SK-N-SH (cell line): Measurements from ENCODE around the gene GRIK1. TPM values are rescaled to one million over a fixed set of nuclear protein-coding genes. Genes with fewer than 3 reads are reported as not detected.

Experiments
- CTCF ChIA-PET: fragments of 300-600, 350-600 bp; formaldehyde crosslinking; extraction: SDS; loops from one replicate; lab custom pipeline; 2021; lab: Yijun Ruan, JAX
- POLR2A ChIA-PET: fragments of 350-600 bp; sonication (Branson Sonifier 250); formaldehyde crosslinking; extraction: SDS; loops from one replicate; lab custom pipeline; 2020; ENCODE audit warnings: antibody characterized with exemption, inconsistent platforms; lab: Yijun Ruan, JAX
- DNase-seq: peaks from one replicate; pipeline ENCODE4 v3.0.0; 2012
- H2AFZ ChIP-seq: fragments of 200-600 bp; sonication (generic); 2 replicates; pipeline ENCODE4 v1.8.1; 2016; ENCODE audit warnings: antibody characterized with exemption, mild to moderate bottlenecking, low read depth
- H3F3A ChIP-seq: fragments of 200-600 bp; sonication (generic); replicated peaks from 2 replicates; pipeline ENCODE3; 2016; ENCODE audit warnings: antibody characterized with exemption, mild to moderate bottlenecking; ENCODE audit not compliant: insufficient read depth
- H3K27ac ChIP-seq, 2 experiments: fragments of 200-500 bp in 1 of 2; fragments of 200-600 bp in 1 of 2; sonication (Bioruptor generic) in 1 of 2; sonication (generic), shearing (Covaris generic) in 1 of 2; 2 replicates each; pipeline versions ENCODE4 v1.5.1 to v1.6.1; 2014 to 2016; ENCODE audit warnings: low read depth in 2 of 2, inconsistent platforms in 1 of 2, low read length in 1 of 2, mild to moderate bottlenecking in 1 of 2, mixed read lengths in 1 of 2
- H3K27me3 ChIP-seq: fragments of 200-600 bp; sonication (generic), shearing (Covaris generic); 2 replicates; pipeline ENCODE4 v1.6.1; 2016; ENCODE audit warnings: mixed run types; ENCODE audit not compliant: insufficient read depth
- H3K36me3 ChIP-seq, 2 experiments: fragments of 200-500 bp in 1 of 2; fragments of 200-600 bp in 1 of 2; sonication (Bioruptor generic) in 1 of 2; sonication (generic) in 1 of 2; replicated peaks in 1 of 2; 2 replicates each; pipeline versions ENCODE3 to v1.5.1; 2014 to 2016; ENCODE audit warnings: low read length in 1 of 2, mild to moderate bottlenecking in 1 of 2; ENCODE audit not compliant: insufficient read depth in 2 of 2, control insufficient read depth in 1 of 2
- H3K4me1 ChIP-seq, 2 experiments: fragments of 200-500 bp in 1 of 2; fragments of 200-600 bp in 1 of 2; sonication (Bioruptor generic) in 1 of 2; sonication (generic), shearing (Covaris generic) in 1 of 2; 2 replicates each; pipeline versions ENCODE4 v1.5.1 to v1.6.1; 2014 to 2016; ENCODE audit warnings: low read depth in 1 of 2, low read length in 1 of 2, mixed run types in 1 of 2; ENCODE audit not compliant: insufficient read depth in 2 of 2, control insufficient read depth in 1 of 2
- H3K4me2 ChIP-seq: fragments of 200-600 bp; sonication (generic), shearing (Covaris generic); 2 replicates; pipeline ENCODE4 v1.6.1; 2017; ENCODE audit warnings: mixed run types
- H3K4me3 ChIP-seq, 2 experiments: fragments of 200-500 bp in 1 of 2; fragments of 200-600 bp in 1 of 2; sonication (Bioruptor generic) in 1 of 2; sonication (generic), shearing (Covaris generic) in 1 of 2; 2 replicates each; pipeline versions ENCODE4 v1.5.1 to v1.8.1; 2014 to 2016; ENCODE audit warnings: low read depth in 2 of 2, inconsistent platforms in 1 of 2, low read length in 1 of 2, mild to moderate bottlenecking in 1 of 2, mixed read lengths in 1 of 2, moderate library complexity in 1 of 2
- H3K79me2 ChIP-seq: fragments of 200-600 bp; sonication (generic); 2 replicates; pipeline ENCODE4 v1.8.1; 2017; ENCODE audit warnings: mild to moderate bottlenecking; ENCODE audit not compliant: insufficient read depth
- H3K9ac ChIP-seq: fragments of 200-600 bp; sonication (generic); 2 replicates; pipeline ENCODE4 v1.6.1; 2017; ENCODE audit warnings: mixed run types
- H3K9me2 ChIP-seq: fragments of 200-600 bp; sonication (generic); 2 replicates; pipeline ENCODE4 v1.6.1; 2017; ENCODE audit warnings: mixed run types
- H3K9me3 ChIP-seq: fragments of 200-600 bp; sonication (generic); 2 replicates; pipeline ENCODE4 v1.6.1; 2017; ENCODE audit warnings: mixed run types, mild to moderate bottlenecking, moderate library complexity
- H4K20me1 ChIP-seq: fragments of 200-600 bp; sonication (generic); 2 replicates; pipeline ENCODE4 v1.6.1; 2017; ENCODE audit warnings: mild to moderate bottlenecking, mixed run types; ENCODE audit not compliant: insufficient read depth
- CHD2 ChIP-seq: fragments of 150-350 bp; IDR thresholded peaks from 2 replicates; pipeline ENCODE4 v1.6.1; 2018; ENCODE audit warnings: low read length; ENCODE audit not compliant: partially characterized antibody
- EP300 ChIP-seq, 2 experiments: IDR thresholded peaks; 2 replicates each; pipeline versions ENCODE4 v1.4.0 to v1.6.1; 2012; ENCODE audit warnings: borderline replicate concordance in 1 of 2, low read depth in 1 of 2, low read length in 1 of 2
- FOSL2 ChIP-seq: IDR thresholded peaks from 2 replicates; pipeline ENCODE4 v1.4.0; 2012; ENCODE audit warnings: low read depth, mild to moderate bottlenecking, moderate library complexity, borderline replicate concordance
- FOXM1 ChIP-seq: IDR thresholded peaks from 2 replicates; pipeline ENCODE4 v1.4.0; 2012; ENCODE audit warnings: low read depth, mild to moderate bottlenecking
- GABPA ChIP-seq: IDR thresholded peaks from 2 replicates; pipeline ENCODE4 v1.4.0; 2012; ENCODE audit warnings: low read depth, mild to moderate bottlenecking
- GATA2 ChIP-seq: sonication (generic); formaldehyde crosslinking; IDR thresholded peaks from 2 replicates; pipeline ENCODE4 v1.5.0; 2020; ENCODE audit warnings: mild to moderate bottlenecking, missing genetic modification reagents
- JUND ChIP-seq: IDR thresholded peaks from 2 replicates; pipeline ENCODE4 v1.4.0; 2012
- MXI1 ChIP-seq: IDR thresholded peaks from 2 replicates; pipeline ENCODE4 v1.6.1; 2012; ENCODE audit warnings: mild to moderate bottlenecking, low read depth, low read length, improper control_type of control experiment
- POLR2AphosphoS5 ChIP-seq: IDR thresholded peaks from 2 replicates; pipeline ENCODE4 v1.6.1; 2012; ENCODE audit warnings: low read depth, low read length
- SMC3 ChIP-seq: IDR thresholded peaks from 2 replicates; pipeline ENCODE4 v1.6.1; 2012; ENCODE audit warnings: low read depth, low read length, improper control_type of control experiment
- TEAD4 ChIP-seq: IDR thresholded peaks from 2 replicates; pipeline ENCODE4 v1.4.0; 2012; ENCODE audit warnings: mild to moderate bottlenecking, borderline replicate concordance; ENCODE audit not compliant: insufficient read depth
- YY1 ChIP-seq: IDR thresholded peaks from 2 replicates; pipeline ENCODE4 v1.4.0; 2012; ENCODE audit warnings: low read depth, mild to moderate bottlenecking
- WGBS: methylation state at CpG from one replicate; pipeline ENCODE4 v1.1.6; 2017; ENCODE audit warnings: low lambda C conversion rate; 5-methylcytosine and 5-hydroxymethylcytosine counted together
- polyA plus RNA-seq, 3 experiments: library from polyadenylated mRNA; depleted of rRNA; stranded (reverse); fragments of >200 nt; gene quantifications; 2 replicates each; pipeline ENCODE4 v1.2.3, GENCODE V29; 2012
- TF ChIP-seq, protein P1 (sequence below): IDR thresholded peaks from 2 replicates; pipeline ENCODE4; 2012
- TF ChIP-seq, protein P2 (sequence below): fragments of 150-350 bp; IDR thresholded peaks from 2 replicates; pipeline ENCODE4 v1.6.1; 2017; ENCODE audit warnings: antibody characterized with exemption, low read length, low read depth, borderline replicate concordance
- TF ChIP-seq, protein P3 (sequence below): IDR thresholded peaks from 2 replicates; pipeline ENCODE4 v1.4.0; 2012; ENCODE audit warnings: low read depth, borderline replicate concordance
- TF ChIP-seq, protein P4 (sequence below): fragments of 200-600 bp; sonication (generic); IDR thresholded peaks from 2 replicates; pipeline ENCODE4 v1.6.1; 2017; ENCODE audit warnings: antibody characterized with exemption, mild to moderate bottlenecking, moderate library complexity

The GRIK1 gene
- polyA plus RNA-seq, 1 of the 3 experiments (the other 2 are of a cell fraction) = not detected

DNA sequence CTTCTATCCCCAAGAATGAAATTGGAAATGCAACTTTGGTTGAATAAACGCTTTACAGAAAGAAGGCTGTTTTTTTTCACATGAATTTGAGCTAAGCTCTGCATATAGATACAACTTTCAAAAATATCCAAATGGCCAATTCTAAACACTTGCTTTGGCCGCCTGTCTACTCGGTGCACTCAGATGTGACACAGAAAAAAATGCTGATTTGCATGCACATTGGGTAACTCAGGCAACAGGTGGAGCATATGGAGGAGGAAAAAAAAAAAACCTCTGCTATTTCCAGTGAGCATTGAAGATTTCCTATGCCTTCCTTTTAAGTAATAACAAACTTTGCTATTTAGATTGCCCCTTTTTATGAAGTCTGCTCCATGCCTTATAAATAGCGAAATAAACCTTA, 262.5 kb downstream of the GRIK1 start:
- WGBS = 61% methylated on average over 4 of the region's 4 CpGs
- H3K27me3 ChIP-seq = no peaks in the 10 kb centered on the region
- no peaks in the 10 kb centered on the region for H4K20me1 ChIP-seq
- H3K9me3 ChIP-seq = no peaks in the 10 kb centered on the region
- no peak overlapping the region for H3K27ac ChIP-seq
- H3K9ac ChIP-seq = no peak overlapping the region
- ChIA-PET CTCF (no interaction called here), POLR2A (no interaction called here)
- H3K9me2 ChIP-seq = no peaks in the 10 kb centered on the region
- no peaks in the 10 kb centered on the region for H3K79me2 ChIP-seq
- no peaks in the 10 kb centered on the region for H3F3A ChIP-seq
- TF ChIP-seq MXI1 = no peak
- no peak for TF ChIP-seq GATA2 (CRISPR knock-in tag)
- no peak for TF ChIP-seq CHD2
- TF ChIP-seq SMC3 = no peak
- TF ChIP-seq EP300 (IDR thresholded peaks at IDR 0.05; ENCODE audit: borderline replicate concordance in 1 of 2, low read depth in 1 of 2, low read length in 1 of 2) = no peak
- TF ChIP-seq FOXM1 = no peak
- no peak for TF ChIP-seq TEAD4
- no peak for TF ChIP-seq GABPA
- H3K36me3 ChIP-seq = no peaks in the 10 kb centered on the region
- H3K4me3 ChIP-seq = no peak overlapping the region
- H3K4me2 ChIP-seq = no peak overlapping the region
- no peaks in the 10 kb centered on the region for H3K4me1 ChIP-seq
- DNase-seq = no peak
- no peak overlapping the region for H2AFZ ChIP-seq

DNA sequence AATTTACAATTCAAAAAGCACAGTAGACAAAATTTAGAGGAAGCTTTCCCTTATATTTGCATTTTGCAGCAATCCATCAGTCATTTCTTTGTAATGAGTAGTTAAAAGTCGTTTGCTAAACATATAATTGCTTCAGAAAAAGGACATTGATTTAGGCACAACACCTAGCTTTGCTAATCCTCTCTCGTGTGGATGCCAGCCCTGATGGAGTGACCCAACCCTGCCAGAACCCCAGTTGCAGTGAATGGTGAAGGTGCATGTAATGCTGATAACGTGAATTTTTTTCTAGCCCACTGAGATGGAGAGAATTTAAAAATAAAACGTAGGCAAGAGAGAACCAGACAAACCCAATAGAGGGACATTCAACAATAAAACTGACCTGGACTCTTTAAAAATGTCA, 263.4 kb downstream of the GRIK1 start:
- no peak overlapping the region for H3K4me2 ChIP-seq
- DNase-seq = no peak
- no peak overlapping the region for H2AFZ ChIP-seq
- no peaks in the 10 kb centered on the region for H3K9me3 ChIP-seq
- no peaks in the 10 kb centered on the region for H3K79me2 ChIP-seq
- no peaks in the 10 kb centered on the region for H4K20me1 ChIP-seq
- H3K9me2 ChIP-seq = no peaks in the 10 kb centered on the region
- H3K9ac ChIP-seq = no peak overlapping the region
- no peaks in the 10 kb centered on the region for H3K4me1 ChIP-seq
- H3K27ac ChIP-seq = no peak overlapping the region
- ChIA-PET CTCF (interaction anchor here (0.7 kb wide), 1 partner anchor 521 kb away, joined by 3 read pairs; no protein-coding TSS in a partner anchor), POLR2A (no interaction called here)
- WGBS = 16% methylated on average over 4 of the region's 4 CpGs
- no peaks in the 10 kb centered on the region for H3K27me3 ChIP-seq
- H3K4me3 ChIP-seq = no peak overlapping the region
- H3F3A ChIP-seq = no peaks in the 10 kb centered on the region
- H3K36me3 ChIP-seq = no peaks in the 10 kb centered on the region
- TF ChIP-seq JUND = no peak
- TF ChIP-seq MXI1 = no peak
- no peak for TF ChIP-seq TEAD4
- TF ChIP-seq SMC3 = no peak

DNA sequence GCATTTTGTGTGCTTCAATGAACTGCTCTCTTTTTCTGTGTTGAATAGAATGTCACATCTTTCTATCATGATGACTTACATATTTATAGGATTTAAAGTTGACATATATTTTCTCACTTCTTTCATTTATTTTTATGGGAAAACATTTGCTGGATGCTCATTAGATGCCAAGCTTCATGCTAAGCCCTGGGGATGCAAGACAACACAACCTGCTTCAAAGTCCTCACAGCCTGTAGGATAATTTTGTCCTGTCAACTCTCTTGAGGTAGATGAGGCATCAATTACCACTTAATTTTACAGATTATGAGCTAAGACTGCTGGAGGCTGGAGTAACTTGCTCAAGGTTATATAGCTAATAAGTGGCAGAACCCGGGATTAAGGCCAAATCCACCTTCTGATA, 264.3 kb downstream of the GRIK1 start:
- Histone ChIP-seq H3K9ac (no peak overlapping the region), H3F3A (no peaks in the 10 kb centered on the region), H4K20me1 (no peaks in the 10 kb centered on the region), H3K27ac (no peak overlapping the region), H3K4me3 (no peak overlapping the region), H3K4me1 (no peaks in the 10 kb centered on the region), H3K9me3 (no peaks in the 10 kb centered on the region), H3K4me2 (no peak overlapping the region), H2AFZ (no peak overlapping the region), H3K79me2 (no peaks in the 10 kb centered on the region), H3K27me3 (no peaks in the 10 kb centered on the region)
- ChIA-PET POLR2A (no interaction called here), CTCF (no interaction called here)
- 27% methylated on average over 1 of the region's 1 CpG for WGBS
- no peak for DNase-seq
- TF ChIP-seq, protein P1, sequence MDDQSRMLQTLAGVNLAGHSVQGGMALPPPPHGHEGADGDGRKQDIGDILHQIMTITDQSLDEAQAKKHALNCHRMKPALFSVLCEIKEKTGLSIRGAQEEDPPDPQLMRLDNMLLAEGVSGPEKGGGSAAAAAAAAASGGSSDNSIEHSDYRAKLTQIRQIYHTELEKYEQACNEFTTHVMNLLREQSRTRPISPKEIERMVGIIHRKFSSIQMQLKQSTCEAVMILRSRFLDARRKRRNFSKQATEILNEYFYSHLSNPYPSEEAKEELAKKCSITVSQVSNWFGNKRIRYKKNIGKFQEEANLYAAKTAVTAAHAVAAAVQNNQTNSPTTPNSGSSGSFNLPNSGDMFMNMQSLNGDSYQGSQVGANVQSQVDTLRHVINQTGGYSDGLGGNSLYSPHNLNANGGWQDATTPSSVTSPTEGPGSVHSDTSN = no peak
- TF ChIP-seq, protein P2, sequence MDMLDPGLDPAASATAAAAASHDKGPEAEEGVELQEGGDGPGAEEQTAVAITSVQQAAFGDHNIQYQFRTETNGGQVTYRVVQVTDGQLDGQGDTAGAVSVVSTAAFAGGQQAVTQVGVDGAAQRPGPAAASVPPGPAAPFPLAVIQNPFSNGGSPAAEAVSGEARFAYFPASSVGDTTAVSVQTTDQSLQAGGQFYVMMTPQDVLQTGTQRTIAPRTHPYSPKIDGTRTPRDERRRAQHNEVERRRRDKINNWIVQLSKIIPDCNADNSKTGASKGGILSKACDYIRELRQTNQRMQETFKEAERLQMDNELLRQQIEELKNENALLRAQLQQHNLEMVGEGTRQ = no peak
- TF ChIP-seq, protein P3, sequence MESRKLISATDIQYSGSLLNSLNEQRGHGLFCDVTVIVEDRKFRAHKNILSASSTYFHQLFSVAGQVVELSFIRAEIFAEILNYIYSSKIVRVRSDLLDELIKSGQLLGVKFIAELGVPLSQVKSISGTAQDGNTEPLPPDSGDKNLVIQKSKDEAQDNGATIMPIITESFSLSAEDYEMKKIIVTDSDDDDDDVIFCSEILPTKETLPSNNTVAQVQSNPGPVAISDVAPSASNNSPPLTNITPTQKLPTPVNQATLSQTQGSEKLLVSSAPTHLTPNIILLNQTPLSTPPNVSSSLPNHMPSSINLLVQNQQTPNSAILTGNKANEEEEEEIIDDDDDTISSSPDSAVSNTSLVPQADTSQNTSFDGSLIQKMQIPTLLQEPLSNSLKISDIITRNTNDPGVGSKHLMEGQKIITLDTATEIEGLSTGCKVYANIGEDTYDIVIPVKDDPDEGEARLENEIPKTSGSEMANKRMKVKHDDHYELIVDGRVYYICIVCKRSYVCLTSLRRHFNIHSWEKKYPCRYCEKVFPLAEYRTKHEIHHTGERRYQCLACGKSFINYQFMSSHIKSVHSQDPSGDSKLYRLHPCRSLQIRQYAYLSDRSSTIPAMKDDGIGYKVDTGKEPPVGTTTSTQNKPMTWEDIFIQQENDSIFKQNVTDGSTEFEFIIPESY = no peak
- TF ChIP-seq POLR2AphosphoS5 = no peak
- TF ChIP-seq, protein P4, sequence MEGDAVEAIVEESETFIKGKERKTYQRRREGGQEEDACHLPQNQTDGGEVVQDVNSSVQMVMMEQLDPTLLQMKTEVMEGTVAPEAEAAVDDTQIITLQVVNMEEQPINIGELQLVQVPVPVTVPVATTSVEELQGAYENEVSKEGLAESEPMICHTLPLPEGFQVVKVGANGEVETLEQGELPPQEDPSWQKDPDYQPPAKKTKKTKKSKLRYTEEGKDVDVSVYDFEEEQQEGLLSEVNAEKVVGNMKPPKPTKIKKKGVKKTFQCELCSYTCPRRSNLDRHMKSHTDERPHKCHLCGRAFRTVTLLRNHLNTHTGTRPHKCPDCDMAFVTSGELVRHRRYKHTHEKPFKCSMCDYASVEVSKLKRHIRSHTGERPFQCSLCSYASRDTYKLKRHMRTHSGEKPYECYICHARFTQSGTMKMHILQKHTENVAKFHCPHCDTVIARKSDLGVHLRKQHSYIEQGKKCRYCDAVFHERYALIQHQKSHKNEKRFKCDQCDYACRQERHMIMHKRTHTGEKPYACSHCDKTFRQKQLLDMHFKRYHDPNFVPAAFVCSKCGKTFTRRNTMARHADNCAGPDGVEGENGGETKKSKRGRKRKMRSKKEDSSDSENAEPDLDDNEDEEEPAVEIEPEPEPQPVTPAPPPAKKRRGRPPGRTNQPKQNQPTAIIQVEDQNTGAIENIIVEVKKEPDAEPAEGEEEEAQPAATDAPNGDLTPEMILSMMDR = no peak
- no peak for TF ChIP-seq FOSL2
- no peak for TF ChIP-seq YY1
- TF ChIP-seq, all 33 proteins: peak for 0
- Histone ChIP-seq H3K36me3 (no peaks in the 10 kb centered on the region), H3K9me2 (no peaks in the 10 kb centered on the region)
